Neural crest cell (in vitro differentiated cells): ENCODE results near the gene SH2B2. TPM values are rescaled to one million over a fixed set of nuclear protein-coding genes. Genes with fewer than 3 reads are reported as not detected.

Experiments
- DNase-seq: peaks from one replicate; pipeline ENCODE4 v3.0.0; 2021; ENCODE audit warnings: low read depth, mixed read lengths, low spot score
- H3K27ac Mint-ChIP-seq: one replicate; pipeline ENCODE4 v1.8.0; 2021; ENCODE audit warnings: mild to moderate bottlenecking, mixed read lengths; ENCODE audit not compliant: unreplicated experiment
- H3K27me3 Mint-ChIP-seq: 2 replicates; pipeline ENCODE4 v1.8.0; 2021; ENCODE audit warnings: low read depth, mild to moderate bottlenecking, mixed read lengths
- H3K36me3 Mint-ChIP-seq: 2 replicates; pipeline ENCODE4 v1.8.0; 2021; ENCODE audit warnings: low read depth, mild to moderate bottlenecking, mixed read lengths
- H3K4me1 Mint-ChIP-seq: 2 replicates; pipeline ENCODE4 v1.8.0; 2021; ENCODE audit warnings: mixed read lengths
- H3K4me3 Mint-ChIP-seq: one replicate; pipeline ENCODE4 v1.8.0; 2021; ENCODE audit warnings: mild to moderate bottlenecking, mixed read lengths
- H3K9me3 Mint-ChIP-seq: 2 replicates; pipeline ENCODE4 v1.8.0; 2021; ENCODE audit warnings: mixed read lengths
- total RNA-seq: library from RNA; stranded (reverse); gene quantifications from 2 replicates; pipeline ENCODE4 v1.2.1, GENCODE V29; 2021
- TF ChIP-seq, protein P1 (sequence below): fragments of 200-600 bp; sonication (generic); conservative IDR thresholded peaks from 2 replicates; pipeline ENCODE4 v1.5.0; 2021; ENCODE audit warnings: antibody characterized with exemption, mild to moderate bottlenecking

SH2B2 gene
- total RNA-seq, 1 donor from 2014 or later: 16.4 TPM

DNA sequence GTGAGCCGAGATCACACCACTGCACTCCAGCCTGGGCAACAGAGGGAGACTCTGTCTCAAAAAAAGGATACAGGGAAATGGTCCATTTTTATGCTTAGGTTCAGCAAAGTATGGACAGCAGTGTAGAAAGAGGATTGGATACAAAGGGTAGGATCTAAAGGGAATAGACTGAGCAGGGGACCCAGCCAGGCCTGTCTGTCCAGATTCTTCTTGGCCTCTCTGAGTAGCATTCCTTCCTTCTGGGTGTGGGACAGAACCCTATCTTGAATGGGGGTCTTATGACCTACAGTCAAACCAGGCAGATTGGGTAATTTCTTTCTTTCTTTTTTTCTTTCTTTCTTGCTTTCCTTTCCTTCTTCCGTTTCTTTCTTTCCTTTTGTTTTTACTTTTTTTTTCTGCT is 25.6 kb downstream of the SH2B2 start:
- Mint-ChIP-seq H3K27me3 (no peaks in the 10 kb centered on the region), H3K27ac (peak overlapping the region; percentile 67), H3K9me3 (no peaks in the 10 kb centered on the region), H3K36me3 (no peaks in the 10 kb centered on the region), H3K4me3 (no peak overlapping the region), H3K4me1 (peaks cover 2% of the 10 kb centered on the region)
- TF ChIP-seq, protein P1, sequence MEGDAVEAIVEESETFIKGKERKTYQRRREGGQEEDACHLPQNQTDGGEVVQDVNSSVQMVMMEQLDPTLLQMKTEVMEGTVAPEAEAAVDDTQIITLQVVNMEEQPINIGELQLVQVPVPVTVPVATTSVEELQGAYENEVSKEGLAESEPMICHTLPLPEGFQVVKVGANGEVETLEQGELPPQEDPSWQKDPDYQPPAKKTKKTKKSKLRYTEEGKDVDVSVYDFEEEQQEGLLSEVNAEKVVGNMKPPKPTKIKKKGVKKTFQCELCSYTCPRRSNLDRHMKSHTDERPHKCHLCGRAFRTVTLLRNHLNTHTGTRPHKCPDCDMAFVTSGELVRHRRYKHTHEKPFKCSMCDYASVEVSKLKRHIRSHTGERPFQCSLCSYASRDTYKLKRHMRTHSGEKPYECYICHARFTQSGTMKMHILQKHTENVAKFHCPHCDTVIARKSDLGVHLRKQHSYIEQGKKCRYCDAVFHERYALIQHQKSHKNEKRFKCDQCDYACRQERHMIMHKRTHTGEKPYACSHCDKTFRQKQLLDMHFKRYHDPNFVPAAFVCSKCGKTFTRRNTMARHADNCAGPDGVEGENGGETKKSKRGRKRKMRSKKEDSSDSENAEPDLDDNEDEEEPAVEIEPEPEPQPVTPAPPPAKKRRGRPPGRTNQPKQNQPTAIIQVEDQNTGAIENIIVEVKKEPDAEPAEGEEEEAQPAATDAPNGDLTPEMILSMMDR: no peak
- DNase-seq: no peak

DNA sequence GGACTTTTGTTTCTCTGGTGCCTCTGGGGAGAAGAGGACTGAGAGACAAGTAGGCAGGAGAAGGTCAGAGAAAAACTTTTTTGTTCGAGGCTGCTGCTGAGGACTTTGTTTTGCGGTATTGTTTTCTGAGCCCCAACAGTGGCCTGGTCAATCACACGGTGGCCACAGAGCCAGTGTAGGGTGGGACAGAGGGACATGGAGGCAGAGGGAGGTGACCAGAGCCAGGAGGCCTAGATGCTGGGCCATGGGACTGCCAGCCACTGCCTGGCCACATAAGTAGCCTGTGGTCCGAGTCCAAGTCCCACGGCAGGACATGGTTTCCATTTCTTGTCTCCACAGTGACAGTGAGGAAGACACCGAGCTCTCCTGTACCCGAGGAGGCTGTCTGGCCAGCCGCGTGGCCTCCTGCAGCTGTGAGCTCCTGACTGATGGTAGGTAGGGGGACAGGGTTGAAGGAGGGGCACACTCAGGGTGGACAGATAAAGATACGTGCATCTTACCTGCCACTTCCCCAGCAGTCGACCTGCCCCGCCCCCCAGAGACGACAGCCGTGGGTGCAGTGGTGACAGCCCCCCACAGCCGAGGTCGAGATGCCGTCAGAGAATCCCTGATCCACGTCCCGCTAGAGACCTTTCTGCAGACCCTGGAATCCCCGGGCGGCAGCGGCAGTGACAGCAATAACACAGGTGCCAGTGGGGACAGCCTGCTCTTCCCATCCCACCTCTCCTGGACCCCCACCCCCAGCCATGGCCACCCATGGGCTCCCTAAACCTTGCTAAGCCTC is 27.5 kb downstream of the SH2B2 start:
- no peaks in the 10 kb centered on the region for H3K27me3 Mint-ChIP-seq
- H3K27ac Mint-ChIP-seq: no peak overlapping the region
- H3K36me3 Mint-ChIP-seq: no peaks in the 10 kb centered on the region
- H3K4me1 Mint-ChIP-seq: no peaks in the 10 kb centered on the region
- H3K4me3 Mint-ChIP-seq: no peak overlapping the region
- no peaks in the 10 kb centered on the region for H3K9me3 Mint-ChIP-seq
- DNase-seq: no peak
- TF ChIP-seq, protein P1: no peak

DNA sequence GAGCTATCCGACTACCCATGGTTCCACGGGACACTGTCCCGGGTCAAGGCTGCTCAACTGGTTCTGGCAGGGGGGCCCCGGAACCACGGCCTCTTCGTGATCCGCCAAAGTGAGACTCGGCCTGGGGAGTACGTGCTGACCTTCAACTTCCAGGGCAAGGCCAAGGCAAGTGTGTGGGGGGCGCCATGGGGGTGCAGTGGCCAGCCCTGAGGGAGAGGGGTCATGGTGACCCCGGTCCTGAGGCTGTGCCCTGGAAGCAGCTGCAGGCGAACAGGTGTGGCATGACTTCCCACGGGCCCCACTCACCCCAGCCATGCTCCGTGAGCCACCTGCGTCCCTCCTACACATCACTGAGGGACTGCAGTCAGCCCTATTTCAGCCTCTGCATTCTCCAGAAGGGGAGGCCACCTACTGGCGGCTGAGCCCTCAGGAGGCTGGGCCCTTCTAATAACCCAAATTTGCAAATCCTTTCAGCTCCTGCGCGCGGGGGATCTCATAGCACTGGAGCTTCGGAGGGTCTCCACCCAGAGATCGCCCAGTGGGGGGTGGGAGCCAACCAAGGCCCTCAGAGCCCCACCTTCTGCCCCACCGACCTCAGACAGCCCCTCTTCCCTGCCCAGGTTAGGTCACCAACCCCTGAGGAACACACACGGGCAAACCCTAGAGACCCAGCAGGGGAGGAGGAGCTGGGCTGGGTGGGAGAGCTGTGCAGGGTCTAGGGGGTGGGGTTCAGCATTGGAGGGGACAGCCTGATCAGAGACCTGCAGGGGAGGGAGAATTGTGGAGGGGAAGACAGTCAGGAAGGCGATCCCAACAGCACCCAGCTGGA is 30.8 kb downstream of the SH2B2 start:
- Mint-ChIP-seq H3K27me3 (peaks cover 2% of the 10 kb centered on the region), H3K4me1 (no peaks in the 10 kb centered on the region), H3K36me3 (no peaks in the 10 kb centered on the region), H3K9me3 (no peaks in the 10 kb centered on the region), H3K4me3 (no peak overlapping the region), H3K27ac (peak overlapping the region; percentile 19)
- TF ChIP-seq, protein P1: no peak
- DNase-seq: no peak

DNA sequence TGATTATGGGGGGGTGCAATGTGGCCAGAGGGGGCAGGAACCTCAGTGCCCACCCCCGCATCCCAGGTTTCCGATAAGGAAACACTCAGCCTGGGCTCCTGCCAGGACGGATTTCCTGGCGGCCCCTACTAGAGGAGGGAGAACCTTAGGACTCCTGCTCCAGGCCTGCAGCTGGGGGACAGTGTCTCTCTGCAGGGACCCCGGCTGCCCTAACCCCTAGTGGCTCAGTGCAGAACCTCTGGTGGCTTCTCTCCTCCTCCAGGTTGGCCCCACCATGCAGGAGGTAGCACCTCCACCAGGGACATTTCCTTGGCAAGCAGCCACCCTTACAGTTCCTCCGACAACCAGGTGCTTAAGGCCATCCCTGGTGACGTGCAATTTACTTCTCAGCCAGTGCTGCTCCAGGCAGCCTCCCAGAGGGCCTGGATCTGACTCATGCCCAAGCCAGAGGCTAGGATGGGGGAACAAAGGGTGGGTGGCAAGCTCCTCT is 31.9 kb downstream of the SH2B2 start:
- no peaks in the 10 kb centered on the region for H3K4me1 Mint-ChIP-seq
- no peak overlapping the region for H3K4me3 Mint-ChIP-seq
- no peak overlapping the region for H3K27ac Mint-ChIP-seq
- H3K9me3 Mint-ChIP-seq: no peaks in the 10 kb centered on the region
- DNase-seq: no peak
- no peaks in the 10 kb centered on the region for H3K36me3 Mint-ChIP-seq
- TF ChIP-seq, protein P1: peak; percentile 17
- H3K27me3 Mint-ChIP-seq: peaks cover 2% of the 10 kb centered on the region

DNA sequence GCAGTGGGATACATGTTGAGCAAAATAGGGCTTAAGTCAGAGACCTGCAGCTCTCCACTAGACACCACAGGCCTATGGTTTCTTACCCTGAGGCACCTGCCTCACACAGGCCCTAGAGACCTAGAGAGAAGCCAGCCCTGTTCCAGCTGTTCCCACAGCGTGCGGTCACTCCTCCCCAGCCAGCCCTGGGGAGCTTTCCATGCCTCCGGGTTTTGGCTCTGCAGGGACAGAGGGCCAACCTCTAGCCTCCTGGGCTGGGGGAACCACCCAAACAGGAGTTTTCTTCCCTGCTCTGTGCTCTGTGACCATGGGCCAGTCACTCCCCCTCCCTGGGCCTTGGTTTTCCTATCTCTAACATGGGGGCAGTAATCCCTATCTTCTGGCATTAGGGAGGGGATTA is 33.0 kb downstream of the SH2B2 start:
- H3K4me1 Mint-ChIP-seq: no peaks in the 10 kb centered on the region
- TF ChIP-seq, protein P1: no peak
- no peaks in the 10 kb centered on the region for H3K9me3 Mint-ChIP-seq
- no peak overlapping the region for H3K27ac Mint-ChIP-seq
- H3K36me3 Mint-ChIP-seq: no peaks in the 10 kb centered on the region
- H3K27me3 Mint-ChIP-seq: peaks cover 2% of the 10 kb centered on the region
- H3K4me3 Mint-ChIP-seq: no peak overlapping the region
- no peak for DNase-seq
